Upper lobe of right lung (tissue), 1 donor: Measurements from ENCODE around the gene H1-8. TPM values are rescaled to one million over a fixed set of nuclear protein-coding genes. Genes with fewer than 3 reads are reported as not detected.

ENCODE experiments used
- ATAC-seq: fragments of 200-7000 bp; cut with Tn5 transposase; one replicate; pipeline ENCODE4 v1.9.1; 2020; ENCODE audit warnings: mild to moderate bottlenecking, moderate library complexity
- DNase-seq: peaks from one replicate; pipeline ENCODE4 v3.0.0-alpha.2; 2020
- H3K27ac ChIP-seq: fragments of 200-600 bp; one replicate; pipeline ENCODE4 v1.8.0; 2022
- H3K27me3 ChIP-seq: fragments of 200-600 bp; one replicate; pipeline ENCODE4 v1.8.0; 2022; ENCODE audit warnings: mild to moderate bottlenecking
- H3K36me3 ChIP-seq: fragments of 200-600 bp; one replicate; pipeline ENCODE4 v1.8.0; 2022
- H3K4me1 ChIP-seq: fragments of 200-600 bp; one replicate; pipeline ENCODE4 v1.8.0; 2022
- H3K4me3 ChIP-seq: fragments of 200-600 bp; one replicate; pipeline ENCODE4 v1.8.0; 2022; ENCODE audit warnings: mild to moderate bottlenecking
- H3K9me3 ChIP-seq: fragments of 200-600 bp; one replicate; pipeline ENCODE4 v1.8.0; 2022
- intact Hi-C: fragments of 100-400 bp; cut with DNase I; formaldehyde crosslinking; loops from one replicate; pipeline ENCODE4 v1.11.0; 2022
- total RNA-seq: library from RNA; stranded (reverse); fragmentation: NEBNext Ultra II Directional; extraction: Animal tissue kit (Norgen Biotek cat#: 25700); gene quantifications from one replicate; pipeline ENCODE4 v1.2.1, GENCODE V29; 2021
- TF ChIP-seq, protein P1 (sequence below): fragments of 200-600 bp; IDR thresholded peaks from one replicate; pipeline ENCODE4 v1.8.0; 2022; ENCODE audit warnings: antibody characterized with exemption
- donor health status: DM: no; HTN: yes; CAD: no; lungs with severe emphysema.

H1-8 gene
- total RNA-seq, 1 donor from 2014 or later = not detected

DNA sequence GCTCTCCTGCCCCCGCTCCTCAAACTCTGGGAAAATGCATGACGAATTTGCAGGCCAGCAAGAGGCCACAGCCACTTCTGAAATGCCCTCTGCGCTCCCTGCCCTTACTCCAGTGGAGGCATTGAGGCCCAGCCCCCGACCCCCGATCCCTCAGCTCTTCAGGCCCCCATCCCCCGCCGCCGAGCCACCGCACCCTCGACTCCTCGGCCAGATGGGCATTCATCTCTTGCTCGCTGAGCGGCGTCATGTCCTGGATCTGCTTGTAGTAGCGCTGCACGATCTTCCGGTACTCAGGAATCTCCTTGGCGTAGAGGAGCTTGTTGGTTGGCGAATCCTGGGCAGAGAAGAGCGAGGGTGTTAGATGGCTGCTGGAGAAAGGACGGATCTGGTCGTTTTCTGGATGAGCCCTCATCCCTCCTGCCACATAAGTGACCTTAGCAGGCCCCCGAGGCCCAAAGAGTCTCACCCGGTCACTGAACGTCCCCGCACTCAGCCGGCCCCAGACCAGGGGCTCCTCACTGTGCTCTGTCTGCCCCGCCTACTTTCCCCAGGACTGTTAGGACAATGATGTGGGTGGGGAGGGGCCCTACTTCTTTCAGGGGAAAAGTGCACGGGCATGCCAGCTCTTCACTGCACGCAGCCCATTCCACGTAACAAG lies 14.0 kb downstream of the H1-8 start:
- intact Hi-C loops = no loop called here
- DNase-seq (no peak), ATAC-seq (no peak)
- no peaks in the 10 kb centered on the region for H3K9me3 ChIP-seq
- H3K4me1 ChIP-seq = peaks cover 72% of the 10 kb centered on the region
- no peak overlapping the region for H3K4me3 ChIP-seq
- no peaks in the 10 kb centered on the region for H3K27me3 ChIP-seq
- H3K36me3 ChIP-seq = peaks cover 68% of the 10 kb centered on the region
- TF ChIP-seq, protein P1, sequence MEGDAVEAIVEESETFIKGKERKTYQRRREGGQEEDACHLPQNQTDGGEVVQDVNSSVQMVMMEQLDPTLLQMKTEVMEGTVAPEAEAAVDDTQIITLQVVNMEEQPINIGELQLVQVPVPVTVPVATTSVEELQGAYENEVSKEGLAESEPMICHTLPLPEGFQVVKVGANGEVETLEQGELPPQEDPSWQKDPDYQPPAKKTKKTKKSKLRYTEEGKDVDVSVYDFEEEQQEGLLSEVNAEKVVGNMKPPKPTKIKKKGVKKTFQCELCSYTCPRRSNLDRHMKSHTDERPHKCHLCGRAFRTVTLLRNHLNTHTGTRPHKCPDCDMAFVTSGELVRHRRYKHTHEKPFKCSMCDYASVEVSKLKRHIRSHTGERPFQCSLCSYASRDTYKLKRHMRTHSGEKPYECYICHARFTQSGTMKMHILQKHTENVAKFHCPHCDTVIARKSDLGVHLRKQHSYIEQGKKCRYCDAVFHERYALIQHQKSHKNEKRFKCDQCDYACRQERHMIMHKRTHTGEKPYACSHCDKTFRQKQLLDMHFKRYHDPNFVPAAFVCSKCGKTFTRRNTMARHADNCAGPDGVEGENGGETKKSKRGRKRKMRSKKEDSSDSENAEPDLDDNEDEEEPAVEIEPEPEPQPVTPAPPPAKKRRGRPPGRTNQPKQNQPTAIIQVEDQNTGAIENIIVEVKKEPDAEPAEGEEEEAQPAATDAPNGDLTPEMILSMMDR = no peak
- peak overlapping the region; percentile 55 for H3K27ac ChIP-seq

DNA sequence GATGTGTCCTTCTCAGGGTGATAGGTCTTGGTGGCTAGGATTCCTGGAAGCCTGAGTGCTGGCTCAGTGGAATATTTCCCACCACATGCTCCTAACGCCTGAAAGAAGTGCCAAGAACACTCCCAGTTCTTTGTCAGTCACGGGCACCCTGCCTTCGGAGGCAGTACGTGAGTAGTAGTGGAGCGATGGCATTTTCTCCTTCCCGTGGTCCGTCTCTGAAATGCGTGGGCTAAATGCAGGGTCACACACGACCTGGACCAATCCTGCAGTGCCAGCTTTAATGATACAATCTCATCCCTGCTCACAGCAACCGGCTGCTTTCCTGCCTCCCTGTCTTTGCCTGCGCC lies 14.5 kb downstream of the H1-8 start:
- DNase-seq (no peak), ATAC-seq (no peak)
- no peaks in the 10 kb centered on the region for H3K9me3 ChIP-seq
- H3K4me1 ChIP-seq = peaks cover 74% of the 10 kb centered on the region
- peaks cover 73% of the 10 kb centered on the region for H3K36me3 ChIP-seq
- no peak overlapping the region for H3K4me3 ChIP-seq
- H3K27ac ChIP-seq = peak overlapping the region; percentile 55
- no peaks in the 10 kb centered on the region for H3K27me3 ChIP-seq
- TF ChIP-seq, protein P1 = no peak
- intact Hi-C loops = no loop called here

DNA sequence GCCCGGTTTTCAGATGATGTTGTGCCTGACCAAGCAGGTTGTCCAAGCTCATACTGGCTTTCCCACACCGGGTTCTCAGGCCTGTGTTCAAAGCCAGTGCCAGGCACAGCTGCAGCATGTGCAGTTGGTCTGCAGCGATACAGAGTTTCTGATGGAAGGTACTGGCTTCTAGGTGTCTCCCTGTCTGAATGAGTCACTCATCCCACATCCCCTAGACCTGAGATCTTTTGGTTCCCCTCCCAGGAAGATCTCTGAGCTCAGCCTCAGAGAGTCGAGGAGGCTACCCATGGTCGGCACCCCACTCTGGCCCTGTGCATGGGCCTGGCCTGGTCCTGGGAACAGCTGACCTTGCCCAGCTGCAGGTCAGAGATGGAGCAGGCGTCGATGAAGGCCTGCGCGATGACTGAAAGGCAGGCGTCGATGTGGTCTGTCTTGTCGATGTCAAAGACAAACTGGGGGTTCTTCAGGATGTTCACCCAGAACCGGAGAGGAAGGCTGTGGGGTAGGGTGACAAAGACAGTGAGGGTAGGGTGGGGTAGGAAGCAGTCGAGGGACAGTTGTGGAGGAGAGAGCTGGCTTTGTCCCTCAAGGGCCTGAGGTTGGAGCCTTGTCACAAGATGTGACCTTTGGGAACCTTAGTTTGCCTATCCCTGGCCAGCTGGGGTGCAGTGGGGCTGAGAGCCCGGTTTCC lies 15.3 kb downstream of the H1-8 start:
- intact Hi-C loops = no loop called here
- TF ChIP-seq, protein P1 = no peak
- Histone ChIP-seq H3K27me3 (no peaks in the 10 kb centered on the region), H3K36me3 (peaks cover 80% of the 10 kb centered on the region), H3K4me1 (peaks cover 72% of the 10 kb centered on the region), H3K9me3 (no peaks in the 10 kb centered on the region), H3K4me3 (no peak overlapping the region), H3K27ac (peak overlapping the region; percentile 55)
- ATAC-seq (no peak), DNase-seq (no peak)

DNA sequence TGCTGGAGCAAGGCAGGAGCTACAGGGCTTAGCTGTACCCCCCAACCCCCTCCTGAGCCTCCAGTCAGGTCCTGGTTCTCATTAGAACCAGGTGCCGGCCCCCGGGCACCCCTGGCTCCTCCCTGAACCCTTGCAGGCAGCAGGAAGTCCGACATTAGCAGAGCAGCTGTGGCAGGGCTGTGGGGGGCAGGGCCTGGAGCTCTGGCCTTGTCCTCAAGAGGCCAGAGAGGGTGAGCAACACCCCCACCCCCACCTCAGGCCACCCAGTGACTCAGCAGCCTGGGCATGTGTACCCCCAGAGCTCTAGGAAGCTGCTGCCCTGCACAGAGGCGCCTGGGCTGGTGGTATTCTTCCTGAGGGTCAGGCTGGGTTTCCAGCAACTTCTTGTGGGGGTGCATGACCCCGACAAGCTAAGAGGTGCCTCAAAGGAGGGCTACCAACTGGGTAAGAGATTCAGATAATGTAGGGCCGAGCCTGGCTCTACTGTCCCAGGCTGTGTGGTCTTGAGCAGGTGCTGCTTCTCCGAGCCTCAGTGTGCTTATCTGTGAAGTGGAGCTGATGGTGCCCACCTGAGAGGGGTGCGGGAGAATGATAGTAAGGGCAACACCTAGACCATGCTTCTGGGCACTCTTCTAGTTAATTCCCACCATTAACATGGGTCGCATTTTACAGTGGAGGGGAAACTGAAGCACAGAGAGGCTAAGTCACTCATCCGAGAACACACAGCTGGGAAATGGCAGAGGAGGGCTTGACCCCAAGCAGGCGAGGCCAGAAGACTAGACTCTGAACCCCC lies 16.0 kb downstream of the H1-8 start:
- Histone ChIP-seq H3K27ac (peak overlapping the region; percentile 55), H3K9me3 (no peaks in the 10 kb centered on the region), H3K27me3 (no peaks in the 10 kb centered on the region), H3K36me3 (peaks cover 88% of the 10 kb centered on the region), H3K4me1 (peaks cover 67% of the 10 kb centered on the region), H3K4me3 (no peak overlapping the region)
- ATAC-seq (no peak), DNase-seq (no peak)
- intact Hi-C loops = no loop called here
- TF ChIP-seq, protein P1 = no peak

DNA sequence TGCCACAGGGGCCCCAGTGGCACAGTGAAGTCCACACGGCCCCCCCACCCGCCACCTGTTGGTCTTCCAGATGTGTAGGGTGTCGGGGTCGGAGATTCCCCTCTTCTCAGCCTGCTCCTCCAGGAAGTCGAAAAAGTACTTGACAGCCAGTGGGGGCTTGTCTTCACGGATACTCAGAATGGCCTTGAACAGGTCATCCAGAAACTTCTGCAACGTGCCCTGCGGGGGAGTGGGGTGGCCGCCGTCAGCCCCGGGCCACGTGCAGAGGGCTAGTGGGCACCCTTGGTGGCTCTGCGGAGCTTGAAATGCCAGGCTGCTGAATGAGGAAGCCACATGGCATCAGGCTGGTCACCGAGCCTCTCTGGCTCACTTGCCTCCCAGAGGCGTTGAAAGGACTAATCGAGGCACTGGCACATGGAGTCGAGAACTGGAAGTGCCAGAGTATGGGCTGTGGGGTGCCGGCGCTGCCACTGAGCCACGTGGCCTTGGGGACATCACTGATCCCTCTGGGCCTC lies 16.6 kb downstream of the H1-8 start:
- Histone ChIP-seq H3K27ac (no peak overlapping the region), H3K9me3 (no peaks in the 10 kb centered on the region), H3K4me3 (no peak overlapping the region), H3K4me1 (peaks cover 66% of the 10 kb centered on the region), H3K36me3 (peaks cover 94% of the 10 kb centered on the region), H3K27me3 (no peaks in the 10 kb centered on the region)
- DNase-seq (no peak), ATAC-seq (no peak)
- intact Hi-C loops = no loop called here
- TF ChIP-seq, protein P1 = no peak
